GM12801 (cell line): ENCODE measurements around the gene SERPINI1.

Experiments used
- CTCF ChIP-seq: IDR thresholded peaks from one replicate; pipeline ENCODE4 v1.5.1; 2011; ENCODE audit warnings: control low read depth; ENCODE audit not compliant: insufficient read length; ENCODE audit errors: extremely low read depth

The SERPINI1 gene

DNA sequence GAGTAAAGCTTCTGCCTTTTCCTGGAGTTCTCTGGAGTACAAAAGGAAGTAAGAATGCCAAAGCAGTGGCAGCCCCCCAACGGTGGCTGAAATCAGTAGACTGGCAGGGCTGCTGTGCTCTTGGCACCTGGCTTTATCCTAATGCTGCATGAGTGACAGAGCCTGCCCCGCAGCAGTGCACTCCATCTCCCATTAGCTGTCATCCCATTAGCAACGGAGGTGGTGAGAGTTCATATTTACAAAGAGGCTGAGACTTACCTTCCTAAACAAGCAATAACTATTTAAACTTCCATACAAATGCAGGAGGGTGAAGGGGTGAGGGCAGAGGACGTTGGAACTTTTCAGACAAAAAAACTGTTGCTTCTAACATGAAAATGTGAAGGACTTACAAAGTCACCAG, 51.9 kb downstream of the SERPINI1 start:
- TF ChIP-seq CTCF = no peak

DNA sequence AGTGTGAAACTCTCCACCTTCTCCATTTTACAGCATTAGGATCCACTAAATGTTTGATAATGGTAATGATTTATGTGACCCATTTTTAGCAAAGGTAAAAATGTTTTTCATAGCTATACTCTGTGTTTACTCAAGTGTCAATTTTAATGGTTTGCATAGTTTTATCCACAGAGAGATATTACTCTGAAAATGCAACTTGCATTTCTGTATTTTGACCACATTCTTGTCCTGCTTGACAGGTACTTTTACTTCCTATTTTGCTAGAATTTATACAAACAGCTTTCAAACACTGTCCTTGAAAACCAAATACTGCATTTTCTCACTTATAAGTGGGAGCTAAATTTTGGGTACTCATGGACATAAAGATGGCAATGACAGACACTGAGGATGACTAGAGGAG, 62.9 kb downstream of the SERPINI1 start:
- TF ChIP-seq CTCF = no peak

DNA sequence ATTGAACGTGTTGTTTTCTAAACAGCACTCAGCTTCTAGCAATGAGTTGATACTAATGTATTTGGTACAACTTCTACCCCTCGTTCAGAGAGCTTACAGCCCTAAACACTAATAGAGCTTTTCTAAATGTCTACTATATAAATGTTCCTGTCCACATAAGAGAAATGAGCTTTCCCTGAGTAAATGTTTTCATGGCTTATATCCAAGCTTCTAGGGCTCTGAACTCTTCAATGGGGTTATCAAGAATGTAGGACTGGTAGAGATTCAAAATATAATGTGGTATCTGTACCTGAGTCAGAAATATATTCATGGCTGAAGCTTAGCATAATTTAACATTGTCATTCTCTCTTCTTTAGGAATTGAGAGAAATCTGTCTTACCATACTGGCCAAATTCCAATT, 73.4 kb downstream of the SERPINI1 start:
- TF ChIP-seq CTCF = no peak

- TF ChIP-seq CTCF = no peak
Measured at GRCh38 chr3:167810236-167810635, 74.7 kb downstream of the SERPINI1 start.

GRCh38 chr3:167811031-167811430, 75.5 kb downstream of the SERPINI1 start:
- no peak for TF ChIP-seq CTCF

DNA sequence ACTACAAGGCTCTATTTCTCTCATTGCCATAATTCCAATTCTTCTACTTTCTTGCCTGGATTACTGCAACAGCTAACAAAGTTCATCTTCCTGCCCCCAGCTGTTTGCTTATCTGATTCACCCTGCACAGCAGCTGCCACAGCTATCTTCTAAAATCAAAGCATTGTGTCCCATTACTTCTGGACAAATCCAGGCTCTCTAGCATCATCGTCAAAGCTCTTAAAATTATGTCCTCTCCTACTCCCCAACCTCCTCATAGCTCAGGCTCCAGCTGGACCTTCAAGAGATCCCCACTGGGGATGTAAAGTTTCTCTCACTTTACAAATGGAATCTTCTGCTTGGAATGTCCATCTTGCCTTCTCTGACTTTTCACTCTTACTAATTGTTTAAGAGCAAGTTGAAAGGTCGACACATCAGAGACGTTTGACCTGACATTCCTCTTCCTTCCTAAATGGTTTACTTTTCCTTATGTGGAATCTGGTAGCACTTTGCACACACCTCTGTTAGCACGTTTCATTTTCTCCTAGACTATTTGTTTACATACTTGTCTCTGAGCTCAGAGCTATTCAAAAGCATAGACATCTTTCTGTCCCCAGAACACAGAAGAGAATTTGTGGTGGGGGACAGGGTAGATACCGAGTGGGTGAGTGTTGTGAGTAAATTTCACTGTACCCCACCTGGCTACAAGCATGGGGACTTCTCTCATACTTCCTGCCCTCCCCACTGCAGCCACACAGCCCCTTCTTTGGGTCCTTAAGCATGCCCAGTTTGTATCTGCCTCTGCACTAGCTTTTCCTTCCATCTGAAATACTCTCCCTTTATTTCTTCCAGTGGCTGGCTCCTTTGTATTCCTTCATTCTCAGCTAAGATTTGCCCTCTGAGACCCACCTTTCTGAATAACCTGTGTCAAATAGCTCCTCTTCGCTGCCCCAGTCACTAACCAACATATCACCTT, 77.9 kb downstream of the SERPINI1 start:
- no peak for TF ChIP-seq CTCF

GRCh38 chr3:167814441-167814951, 79.0 kb downstream of the SERPINI1 start:
- TF ChIP-seq CTCF = no peak
